Measurements from ENCODE around the gene RNF8.

RNF8 gene

GRCh38 chr6:37362101-37362828 is 8.5 kb downstream of the RNF8 start:
- DNase-seq = no peak

DNA sequence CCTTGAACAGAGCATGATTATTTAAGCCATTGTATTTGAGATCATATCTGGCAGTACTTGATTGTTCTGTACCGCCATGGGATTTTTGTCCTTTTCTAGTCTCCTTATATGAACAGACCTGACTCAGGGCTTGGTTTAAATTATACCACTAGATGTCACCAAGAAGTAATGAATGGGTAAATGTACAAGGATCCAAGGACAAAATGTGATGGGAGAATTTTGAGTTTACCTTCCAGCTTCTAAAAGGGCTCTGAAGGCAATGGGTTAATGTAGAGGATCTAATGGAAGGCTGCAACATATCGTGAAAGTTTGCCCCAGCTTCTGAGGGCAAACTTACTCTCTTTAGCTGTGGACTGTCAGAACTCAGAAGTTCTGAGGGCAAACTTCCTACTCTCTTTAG is 12.0 kb downstream of the RNF8 start:
- peak; percentile 42 for DNase-seq

GRCh38 chr6:37366910-37367309 is 13.1 kb downstream of the RNF8 start:
- no peak for DNase-seq

- DNase-seq = no peak
Observed at GRCh38 chr6:37368961-37369320, 15.2 kb downstream of the RNF8 start.

DNA sequence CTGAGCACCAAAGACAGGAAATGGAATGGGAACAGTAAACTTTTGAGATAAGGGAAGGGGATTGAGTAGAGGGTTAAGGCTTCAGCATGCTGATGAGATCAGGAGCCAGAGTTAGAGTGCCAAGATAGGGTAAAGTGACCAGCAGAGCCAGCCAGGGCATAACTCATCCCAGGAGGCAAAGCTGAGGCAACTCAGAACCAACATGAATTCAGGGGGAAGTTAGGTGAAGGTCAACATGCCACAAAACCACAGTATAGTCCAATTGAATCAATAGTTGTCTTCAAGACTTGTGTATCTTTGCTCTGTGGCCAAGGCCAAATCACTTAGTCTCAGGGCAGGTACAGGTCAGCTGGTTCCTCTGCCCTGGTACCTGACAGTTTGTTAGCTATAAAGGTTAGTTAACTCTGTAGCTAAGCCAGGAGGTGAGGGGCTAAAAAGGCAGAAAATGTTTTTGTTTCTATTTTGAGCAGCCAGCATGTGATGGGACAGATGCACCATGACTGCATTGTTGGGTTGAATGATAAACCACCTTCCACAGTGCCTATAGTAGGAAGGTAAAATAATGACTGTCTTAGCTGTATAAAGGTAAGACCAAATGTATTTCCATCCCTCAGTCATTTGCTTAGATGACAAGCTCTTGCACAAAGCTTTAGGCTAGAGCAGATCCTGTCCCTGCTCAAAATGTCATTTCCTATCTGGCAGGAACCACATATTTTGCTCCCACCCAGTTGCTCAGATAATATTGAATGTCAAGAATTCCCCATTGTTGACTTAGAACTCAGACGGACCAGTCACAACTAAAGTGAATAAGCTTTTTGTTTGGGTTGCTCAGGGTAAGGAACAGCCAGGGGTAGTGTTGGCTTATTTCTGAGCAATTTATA is 15.8 kb downstream of the RNF8 start:
- no peak for DNase-seq

DNA sequence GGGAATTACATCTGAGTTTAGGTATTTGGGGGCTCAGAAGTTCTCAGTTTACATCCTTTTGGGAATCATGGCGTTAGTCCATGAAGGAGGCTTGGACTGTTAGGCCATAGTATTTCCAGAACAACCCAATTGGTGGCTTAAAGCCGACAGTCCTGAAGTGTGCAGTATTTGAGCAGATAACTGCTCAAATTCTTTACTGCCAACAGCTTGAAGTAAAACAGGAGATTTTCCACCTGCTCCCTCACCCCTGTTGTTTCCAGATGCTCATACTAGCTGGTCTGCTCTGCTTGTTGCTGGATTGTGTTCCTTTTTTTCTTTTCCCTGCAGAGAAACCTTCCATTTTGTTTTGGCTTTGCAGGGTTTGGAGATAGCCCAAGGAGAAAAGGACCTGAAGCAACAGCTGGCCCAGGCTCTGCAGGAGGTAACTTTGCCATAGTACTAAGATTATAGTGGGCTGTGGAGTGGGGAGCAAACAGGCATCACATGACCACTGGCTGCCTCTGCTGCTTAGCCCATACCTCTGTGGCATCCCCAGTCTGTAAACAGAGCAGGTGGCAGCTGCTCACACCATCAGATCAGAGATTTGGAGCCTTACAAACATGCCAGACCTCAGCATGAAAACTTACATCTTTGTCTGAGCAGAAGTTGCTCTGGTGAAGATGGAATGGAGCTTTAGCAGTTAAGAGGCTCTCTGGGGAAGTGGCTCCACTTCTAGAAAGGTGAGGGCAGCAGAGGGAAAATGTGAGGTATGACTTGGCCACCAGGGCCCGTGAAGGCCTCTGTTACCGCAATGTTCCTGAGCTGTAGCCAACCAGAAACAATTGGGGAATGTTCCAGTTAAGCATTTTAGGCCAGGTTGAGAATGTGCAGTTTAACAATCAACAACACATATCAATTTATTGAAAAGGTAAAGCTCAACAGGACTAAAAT is 17.6 kb downstream of the RNF8 start:
- DNase-seq = no peak

DNA sequence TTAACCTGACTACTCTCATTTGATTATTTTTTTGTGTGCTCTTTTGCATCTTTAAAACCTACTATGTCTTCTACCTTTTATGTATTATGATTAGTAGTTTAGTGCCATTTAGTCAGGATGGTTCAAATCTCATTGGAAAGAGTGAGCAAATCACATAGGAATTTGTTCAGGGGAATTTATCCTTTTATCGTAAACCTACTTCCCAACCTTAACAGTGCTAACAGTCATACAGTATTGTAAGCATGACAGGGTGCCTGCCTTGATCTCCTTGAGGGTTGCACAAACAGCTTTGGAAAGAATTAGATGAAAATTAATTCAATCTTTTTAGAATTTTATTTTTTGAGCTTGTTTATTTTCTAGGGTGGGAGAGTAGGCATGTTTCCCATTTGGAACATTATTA is 18.3 kb downstream of the RNF8 start:
- no peak for DNase-seq

- DNase-seq = peak; percentile 51
Observed at GRCh38 chr6:37373822-37374471, 20.2 kb downstream of the RNF8 start.

GRCh38 chr6:37375376-37375775 is 21.6 kb downstream of the RNF8 start:
- DNase-seq = no peak

DNA sequence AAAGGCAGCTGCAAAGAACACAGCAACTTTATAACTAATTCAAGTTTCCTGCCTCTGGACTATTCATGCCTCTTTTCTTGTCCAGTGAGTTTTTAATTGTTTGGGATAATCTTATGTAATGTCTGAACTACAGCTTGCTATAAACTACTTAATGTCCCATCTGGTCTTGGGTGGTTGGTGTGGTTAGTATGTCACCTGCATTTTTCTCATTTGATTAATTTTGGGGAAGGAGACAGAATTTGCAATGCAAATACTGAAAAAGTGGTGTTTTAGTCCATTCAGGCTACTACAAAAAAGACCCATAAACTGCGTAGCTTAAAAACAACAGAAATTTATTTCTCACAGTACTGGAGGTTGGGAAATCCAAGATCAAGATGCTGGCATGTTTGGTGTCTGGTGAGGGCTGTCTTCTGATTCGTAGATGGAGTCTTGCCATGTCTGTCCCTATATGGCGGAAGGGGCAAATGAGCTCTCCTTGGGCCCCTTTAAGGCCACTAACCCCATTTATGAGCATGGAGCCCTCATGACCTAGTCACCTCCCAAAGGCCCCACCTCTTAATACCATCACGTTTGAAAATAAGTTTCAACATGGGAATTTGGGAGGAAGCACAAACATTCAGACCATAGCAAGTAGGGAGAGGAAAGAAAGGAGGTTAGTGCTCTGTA is 22.4 kb downstream of the RNF8 start:
- DNase-seq = no peak

DNA sequence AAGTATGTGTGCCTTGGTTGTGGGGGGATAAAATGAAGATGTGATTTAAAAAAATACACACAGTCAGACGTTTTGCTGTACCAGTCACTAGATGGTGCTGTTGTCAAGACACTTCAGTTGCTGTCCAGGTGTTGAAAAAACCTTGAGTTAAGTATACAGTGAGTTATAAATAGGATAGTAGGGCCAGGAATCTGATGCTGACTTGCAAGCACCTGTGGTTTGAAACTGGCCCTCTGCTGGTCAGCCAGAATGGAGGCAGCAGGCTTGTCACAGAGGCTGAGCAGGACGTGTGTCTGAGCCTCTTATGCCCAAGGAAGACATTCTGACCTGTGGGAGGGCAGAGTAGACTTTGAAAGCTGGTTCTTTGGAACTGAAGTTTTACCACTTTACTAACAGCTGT is 27.8 kb downstream of the RNF8 start:
- peak; percentile 76 for DNase-seq

DNA sequence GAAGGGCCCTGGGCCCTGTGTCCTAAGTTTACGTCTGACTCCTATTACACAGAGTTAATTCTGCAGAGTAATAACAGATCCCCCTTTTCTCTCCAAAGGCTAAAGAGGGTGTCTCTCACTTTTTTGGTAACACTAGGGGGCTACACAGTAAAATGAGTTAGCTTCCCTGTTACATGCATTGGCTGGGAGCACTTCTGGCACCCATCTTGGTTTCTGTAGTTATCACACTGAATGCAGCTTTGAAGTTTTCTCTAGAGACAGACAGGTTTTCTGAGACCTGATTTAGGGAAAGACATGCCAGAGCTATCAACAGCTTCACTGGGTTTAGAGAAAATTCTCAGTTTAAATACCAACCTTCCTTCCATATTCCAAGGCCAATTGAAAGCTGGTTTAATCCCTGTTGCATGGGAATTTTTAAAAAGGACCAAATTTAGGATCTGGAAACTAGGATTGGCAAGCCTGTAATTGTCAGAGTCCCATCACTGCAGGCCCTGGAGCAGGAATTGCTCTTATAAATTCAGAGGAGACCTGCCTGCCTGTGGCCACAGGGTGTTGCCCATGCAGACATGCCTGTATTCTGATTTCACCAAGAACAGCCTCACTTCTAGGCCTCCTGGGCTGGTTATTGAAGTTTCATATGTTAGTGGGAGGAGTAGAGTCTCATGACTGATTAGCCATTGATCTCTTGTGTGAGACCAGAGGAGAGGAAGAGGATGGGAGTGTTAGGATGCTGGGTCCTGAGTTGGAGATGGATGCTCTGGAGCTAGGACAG is 29.4 kb downstream of the RNF8 start:
- DNase-seq = peak; percentile 45

DNA sequence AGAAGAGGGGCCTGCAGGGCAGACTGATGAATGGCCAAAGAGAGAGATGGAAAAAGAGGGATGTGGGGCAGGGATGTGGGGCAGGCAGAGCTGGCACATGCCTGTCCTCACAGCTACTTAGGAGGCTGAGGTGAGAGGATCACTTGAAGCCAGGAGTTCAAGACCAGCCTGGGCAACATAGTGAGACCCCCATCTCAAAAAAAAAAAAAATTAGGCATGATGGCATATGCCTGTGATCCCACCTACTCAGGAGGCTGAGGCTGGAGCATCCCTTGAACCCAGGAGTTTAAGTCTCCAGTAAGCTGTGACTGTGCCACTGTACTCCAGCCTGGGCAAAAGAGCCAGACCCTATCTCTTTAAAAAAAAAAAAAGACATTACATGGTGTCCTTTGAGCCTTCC is 34.8 kb downstream of the RNF8 start:
- no peak for DNase-seq

DNA sequence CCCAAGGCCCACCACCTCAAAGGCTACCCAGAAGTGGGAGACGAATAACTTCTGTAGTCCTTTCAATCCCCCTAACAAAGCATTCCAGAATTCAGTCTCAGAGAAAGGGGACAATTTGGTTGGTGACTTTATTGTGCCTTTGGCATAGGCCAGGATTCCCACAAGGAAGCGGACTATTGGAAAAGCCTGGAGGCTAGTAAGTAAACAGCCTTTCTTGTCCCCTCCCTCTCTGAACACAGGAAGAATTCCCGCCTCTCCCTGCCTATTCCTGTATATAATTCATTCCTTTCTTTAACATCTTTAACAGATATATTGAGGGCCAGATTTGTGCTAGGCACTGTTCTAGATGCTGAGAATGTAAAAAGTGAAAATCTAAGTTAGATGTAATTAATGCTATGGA is 36.1 kb downstream of the RNF8 start:
- DNase-seq = no peak

- DNase-seq = no peak
Observed at GRCh38 chr6:37391120-37391519, 37.3 kb downstream of the RNF8 start.

- no peak for DNase-seq
Observed at GRCh38 chr6:37392821-37393220, 39.0 kb downstream of the RNF8 start.

DNA sequence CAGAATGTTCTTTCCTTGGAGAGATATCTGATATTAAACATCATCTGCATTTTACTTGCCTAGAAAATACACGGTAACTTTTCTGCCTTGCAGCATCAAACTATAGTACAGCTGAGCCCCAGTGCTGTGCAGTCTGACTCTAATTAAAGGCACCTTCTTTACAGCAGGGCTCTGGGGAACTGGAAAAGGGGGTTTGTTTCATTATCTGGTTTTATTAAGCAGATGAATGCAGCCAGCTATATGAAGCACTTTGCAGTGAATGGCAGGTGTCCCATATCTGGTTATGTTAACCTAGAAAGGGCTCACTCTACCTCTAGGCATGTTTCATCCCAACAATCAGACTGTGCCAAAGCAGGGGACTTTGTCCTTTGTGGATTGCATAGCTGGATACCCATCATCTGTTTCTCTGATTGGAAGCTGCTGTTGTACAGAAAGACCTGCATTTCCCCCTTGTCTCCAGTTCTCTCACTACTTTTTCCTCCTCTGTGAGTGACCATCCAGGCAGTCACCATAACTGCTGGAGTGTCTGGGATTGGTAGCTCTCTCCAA is 39.7 kb downstream of the RNF8 start:
- no peak for DNase-seq

GRCh38 chr6:37396571-37397180 is 42.9 kb downstream of the RNF8 start:
- DNase-seq = no peak

DNA sequence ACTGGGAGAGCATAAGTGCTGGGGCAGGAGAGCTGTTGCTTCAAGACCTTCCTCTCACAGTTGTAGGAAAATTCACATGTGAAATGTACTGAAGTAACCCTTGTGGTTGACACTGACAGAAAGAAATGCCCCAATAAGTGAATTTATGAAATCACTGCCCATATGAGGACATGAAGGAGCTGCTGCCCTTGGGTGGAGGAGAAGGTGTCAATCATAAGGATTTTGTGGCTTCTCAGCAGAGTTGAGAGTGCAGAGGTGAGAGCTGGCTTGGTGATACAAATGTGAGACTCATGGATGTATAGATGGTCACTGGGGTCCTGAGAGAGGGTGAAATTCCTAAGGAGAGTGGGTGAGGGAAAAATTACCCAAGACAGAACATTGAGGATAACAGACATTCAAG is 45.3 kb downstream of the RNF8 start:
- no peak for DNase-seq

DNA sequence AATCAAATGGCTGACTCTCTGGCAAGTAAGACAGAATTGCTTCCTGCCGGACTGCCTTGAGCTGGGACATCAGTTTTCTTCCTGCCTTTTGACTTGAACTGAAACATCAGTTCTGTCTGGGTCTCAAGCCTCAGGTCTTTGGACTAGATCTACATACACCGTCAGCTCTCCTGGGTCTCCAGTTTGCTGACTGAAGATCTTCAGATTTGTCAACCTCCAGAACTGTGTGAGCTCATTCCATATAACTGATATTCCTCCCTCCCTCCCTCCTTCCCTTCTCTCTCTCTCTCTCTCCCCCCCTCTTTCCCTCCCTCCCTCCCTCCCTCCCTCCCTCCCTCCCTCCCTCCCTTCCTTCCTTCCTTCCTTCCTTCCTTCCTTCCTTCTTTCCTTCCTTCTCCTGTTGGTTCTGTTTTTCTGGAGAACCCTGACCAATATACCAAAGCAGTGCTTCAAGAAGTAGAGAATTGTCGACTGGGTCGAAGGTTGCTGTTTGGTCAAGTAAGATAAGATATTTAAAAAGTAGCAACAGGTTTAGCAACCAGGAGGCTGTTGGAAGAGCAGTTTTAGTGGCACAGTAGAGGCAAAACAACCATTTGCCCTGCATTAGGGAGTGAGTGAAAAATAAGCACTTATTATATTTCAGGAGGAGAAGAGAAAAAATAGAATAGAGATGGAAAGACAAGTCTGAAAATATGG is 46.2 kb downstream of the RNF8 start:
- DNase-seq = peak; percentile 10
